Upper lobe of left lung (tissue), 4 donors: ENCODE measurements around the gene PCDHGB2.

Experiments used
- CTCF ChIP-seq, 6 experiments: fragments of 450-650 bp in 4 of 6; fragments of 200-600 bp in 2 of 6; sonication (generic) in 2 of 6; IDR thresholded peaks; one replicate each; pipeline ENCODE4 v1.5.1; 2016 to 2019; ENCODE audit warnings: antibody characterized with exemption in 6 of 6
- EP300 ChIP-seq, 4 donors: sonication (generic); formaldehyde crosslinking; IDR thresholded peaks; one replicate each; pipeline ENCODE4 v1.5.1; 2017; ENCODE audit warnings: antibody characterized with exemption in 4 of 4, control low read depth in 2 of 4
- POLR2A ChIP-seq, 4 donors: fragments of 450-650 bp; IDR thresholded peaks; one replicate each; pipeline ENCODE4 v1.5.1; 2016 to 2017; ENCODE audit warnings: antibody characterized with exemption in 4 of 4, mild to moderate bottlenecking in 2 of 4

- TF ChIP-seq POLR2A (IDR thresholded peaks at IDR 0.05) (no peak), EP300 (IDR thresholded peaks at IDR 0.05) (no peak), CTCF (IDR thresholded peaks at IDR 0.05) (no peak)
These were observed 33.5 kb downstream of the PCDHGB2 start for GRCh38 chr5:141393267-141393666.
